GM21528 (cell line): Measurements from ENCODE around the gene GGTA1.

Experiments
- ATAC-seq: cut with Tn5 transposase; IDR thresholded peaks from one replicate; pipeline ENCODE4 v1.9.1; 2021; ENCODE audit warnings: mild to moderate bottlenecking, moderate library complexity; ENCODE audit not compliant: unreplicated experiment, low FRiP score

Gene GGTA1

GRCh38 chr9:121424024-121424432 is 75.6 kb downstream of the GGTA1 start:
- ATAC-seq: no peak

GRCh38 chr9:121411993-121412392 is 87.7 kb downstream of the GGTA1 start:
- no peak for ATAC-seq

GRCh38 chr9:121405899-121406298 is 93.7 kb downstream of the GGTA1 start:
- no peak for ATAC-seq
